Right renal cortex interstitium (tissue), 3 donors: ENCODE measurements around the gene HSPBAP1. TPM values are rescaled to one million over a fixed set of nuclear protein-coding genes. Genes with fewer than 3 reads are reported as not detected.
"Not testable (repeated sequence)": the region's sequence is repeated elsewhere in the genome, so short reads cannot be mapped to it uniquely, and the experiment has no call there.

Experiments
- DNase-seq, 3 donors: peaks; one replicate each; pipeline ENCODE4 v3.0.0-alpha.2; 2013; ENCODE audit warnings: low read depth in 3 of 3, low spot score in 2 of 3
- polyA plus RNA-seq, 3 donors: library from polyadenylated mRNA; unstranded; fragments of 120-200 nt; gene quantifications; one replicate each; pipeline ENCODE4 v1.2.1, GENCODE V29; 2013; ENCODE audit not compliant: insufficient read length in 3 of 3

Gene HSPBAP1
- polyA plus RNA-seq, 3 donors, result 10.0 to 11.6 (median 10.9) TPM

- no peak for DNase-seq
Measured at GRCh38 chr3:122786066-122786465, 7.6 kb downstream of the HSPBAP1 start.

DNA sequence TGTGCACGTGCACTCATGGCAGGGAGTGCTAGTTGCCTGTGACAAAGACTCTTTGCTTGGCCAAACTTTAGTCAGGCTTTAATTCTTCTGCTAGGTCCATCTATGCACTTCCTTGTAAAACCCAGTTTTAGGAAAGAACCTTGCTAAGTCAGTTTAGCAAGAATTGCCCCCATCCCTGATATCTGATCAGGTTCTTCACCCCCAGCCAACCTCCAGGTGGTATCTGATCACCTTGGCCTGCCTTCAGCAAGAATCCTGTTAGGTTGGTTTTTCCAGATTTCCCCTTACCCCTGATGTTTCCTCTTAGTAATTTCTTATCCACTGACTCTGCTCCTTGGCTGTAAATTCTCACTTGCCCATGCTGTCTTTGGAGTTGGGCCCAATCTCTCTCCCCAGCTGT, 8.4 kb downstream of the HSPBAP1 start:
- DNase-seq, result no peak

GRCh38 chr3:122784436-122784835, 9.2 kb downstream of the HSPBAP1 start:
- no peak for DNase-seq

DNA sequence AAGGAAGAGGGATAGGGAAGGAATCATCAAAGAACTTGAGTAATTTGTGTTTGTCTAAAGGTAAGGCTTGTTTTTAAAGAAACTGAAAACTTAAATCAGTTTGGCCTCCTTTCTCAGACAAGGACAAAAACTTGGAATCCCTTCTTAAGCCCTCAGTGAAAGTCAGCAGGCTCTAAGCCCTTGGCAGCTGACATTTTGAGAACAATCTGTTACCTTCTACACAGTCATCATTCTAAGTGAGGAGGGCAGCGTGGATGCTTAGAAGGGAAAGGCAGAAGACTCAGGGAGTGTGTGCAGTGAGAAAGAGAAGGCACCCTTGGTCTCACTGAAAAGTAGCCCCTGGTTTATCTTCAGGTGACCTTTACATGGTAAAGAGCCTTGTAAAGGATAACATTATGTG, 10.8 kb downstream of the HSPBAP1 start:
- no peak for DNase-seq

DNA sequence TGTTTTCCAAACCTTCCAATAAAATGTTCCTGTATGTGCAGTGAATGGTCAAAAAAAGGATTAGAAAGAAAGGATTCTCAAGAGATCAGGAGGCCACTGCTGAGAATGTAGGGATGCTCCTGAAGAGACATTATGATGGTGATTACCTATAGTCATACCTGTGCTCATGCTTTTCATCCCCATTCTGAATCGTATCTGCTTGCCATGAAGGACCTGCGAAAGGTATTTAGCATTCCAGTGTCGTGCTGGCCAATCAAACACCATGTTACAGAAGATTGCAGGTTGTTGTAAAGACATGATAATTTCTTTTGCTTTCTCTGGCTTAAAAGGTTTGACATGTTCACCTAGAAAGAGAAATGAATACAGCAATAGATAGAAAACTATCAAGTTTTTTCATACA, 16.1 kb downstream of the HSPBAP1 start:
- DNase-seq, result no peak

DNA sequence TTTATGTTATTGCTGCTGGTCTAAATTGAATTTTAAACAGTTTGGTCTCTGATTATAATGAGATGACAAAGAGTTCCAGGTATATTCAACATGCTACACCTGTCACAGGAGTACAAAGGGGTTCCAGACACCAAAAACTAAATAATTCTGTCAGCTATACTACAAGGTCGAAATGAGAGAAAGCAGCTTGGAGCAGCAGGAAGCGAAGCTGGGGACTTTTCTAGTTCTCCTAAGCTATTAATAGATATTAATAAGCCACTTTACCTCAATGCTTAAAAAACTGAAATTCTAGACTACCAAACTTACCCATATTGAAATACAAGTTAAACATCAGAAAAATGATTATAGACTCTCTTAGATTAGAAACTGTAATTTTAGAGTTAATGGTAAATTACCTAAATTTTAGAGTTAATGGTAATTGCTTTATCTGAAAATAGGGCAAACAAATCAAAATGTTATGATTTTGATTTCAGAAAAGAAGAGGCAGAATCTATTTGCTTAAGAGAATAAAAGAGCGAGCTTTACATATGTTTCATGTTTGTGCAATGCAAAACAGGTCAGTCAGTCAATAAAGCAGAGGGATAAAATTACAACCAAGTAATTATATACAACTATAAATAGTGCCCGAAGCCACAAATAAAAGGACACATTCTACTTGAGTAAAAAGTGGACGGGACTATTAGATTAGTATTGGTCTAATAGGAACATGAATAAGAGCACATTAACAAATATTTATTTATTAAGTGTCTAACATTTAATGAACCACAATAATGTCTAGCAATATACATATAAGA, 16.8 kb downstream of the HSPBAP1 start:
- no peak for DNase-seq

DNA sequence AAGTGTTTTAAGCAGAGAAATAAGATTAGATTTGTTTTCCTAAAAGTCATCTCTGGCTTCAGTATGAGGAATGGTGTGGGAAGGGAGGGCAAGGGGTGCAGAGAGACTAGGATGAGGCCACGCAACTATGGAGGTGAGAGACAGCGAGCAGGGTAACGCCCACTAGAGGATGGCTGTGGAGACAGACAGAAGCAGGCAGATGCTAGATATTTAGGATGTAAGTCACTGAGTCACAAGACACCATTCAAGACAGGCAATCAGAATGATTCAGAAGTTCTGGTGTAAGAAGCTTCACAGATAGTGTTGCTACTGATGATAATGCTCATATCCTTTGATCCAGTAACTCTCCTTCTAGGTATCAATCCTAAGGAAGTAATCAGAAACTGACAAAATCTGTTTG, 19.1 kb downstream of the HSPBAP1 start:
- DNase-seq, result no peak

DNA sequence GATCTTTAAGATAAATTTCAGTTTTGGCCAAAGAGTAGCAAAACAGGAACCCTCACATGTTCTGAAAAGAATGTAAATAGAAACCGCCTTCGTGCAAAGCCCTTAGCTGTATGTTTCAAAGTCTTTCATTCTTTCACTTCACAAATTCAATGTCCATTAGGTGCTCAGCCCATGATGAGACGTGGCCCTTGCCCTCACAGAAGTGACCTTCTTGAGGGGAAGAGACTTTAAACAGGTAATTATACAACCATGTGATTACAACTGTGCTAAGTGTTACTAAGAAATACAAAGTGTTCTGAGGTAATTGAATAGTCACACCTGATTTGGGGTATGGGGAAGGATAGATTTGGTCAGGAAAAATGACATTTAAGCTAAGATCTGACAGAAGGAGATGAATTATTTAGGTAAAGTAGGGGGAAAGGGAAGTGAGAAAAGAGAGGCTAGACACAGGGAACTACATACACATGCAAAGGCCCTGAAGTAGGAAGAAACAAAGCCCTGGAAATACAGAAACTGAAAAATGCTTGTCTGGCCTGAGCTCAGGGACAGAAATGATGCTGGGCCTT, 19.6 kb downstream of the HSPBAP1 start:
- DNase-seq, result no peak

GRCh38 chr3:122772827-122773226, 20.8 kb downstream of the HSPBAP1 start:
- no peak for DNase-seq

DNA sequence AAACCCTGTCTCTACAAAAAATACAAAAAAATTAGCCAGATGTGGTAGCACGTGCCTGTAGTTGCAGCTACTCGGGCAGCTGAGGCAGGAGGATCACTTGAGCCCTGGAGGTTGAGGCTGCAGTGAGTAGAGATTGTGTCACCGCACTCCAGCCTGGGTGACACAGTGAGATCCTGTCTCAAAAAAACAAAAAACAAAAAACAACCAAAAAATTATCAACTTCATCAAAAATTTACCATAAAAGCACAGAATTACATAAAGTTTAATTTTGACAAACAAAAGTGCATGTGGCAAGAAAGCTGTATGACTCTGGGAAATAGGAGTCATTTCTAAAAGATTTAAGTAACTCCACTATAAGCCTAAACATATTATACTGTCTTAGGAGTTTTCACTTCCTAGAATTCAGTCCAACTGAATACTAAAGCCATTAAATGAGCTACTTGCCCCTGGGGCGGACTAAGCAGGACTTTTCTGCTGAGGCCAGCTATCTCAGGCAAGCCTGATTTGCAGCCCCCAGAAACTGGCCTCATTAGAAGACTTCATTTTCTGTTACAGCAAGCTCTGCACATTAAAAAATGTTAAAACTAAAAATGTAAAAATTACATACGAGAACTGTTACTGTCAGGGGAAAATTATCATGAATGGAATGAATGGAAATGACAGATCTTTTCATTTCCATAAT, 23.0 kb downstream of the HSPBAP1 start:
- no peak for DNase-seq

DNA sequence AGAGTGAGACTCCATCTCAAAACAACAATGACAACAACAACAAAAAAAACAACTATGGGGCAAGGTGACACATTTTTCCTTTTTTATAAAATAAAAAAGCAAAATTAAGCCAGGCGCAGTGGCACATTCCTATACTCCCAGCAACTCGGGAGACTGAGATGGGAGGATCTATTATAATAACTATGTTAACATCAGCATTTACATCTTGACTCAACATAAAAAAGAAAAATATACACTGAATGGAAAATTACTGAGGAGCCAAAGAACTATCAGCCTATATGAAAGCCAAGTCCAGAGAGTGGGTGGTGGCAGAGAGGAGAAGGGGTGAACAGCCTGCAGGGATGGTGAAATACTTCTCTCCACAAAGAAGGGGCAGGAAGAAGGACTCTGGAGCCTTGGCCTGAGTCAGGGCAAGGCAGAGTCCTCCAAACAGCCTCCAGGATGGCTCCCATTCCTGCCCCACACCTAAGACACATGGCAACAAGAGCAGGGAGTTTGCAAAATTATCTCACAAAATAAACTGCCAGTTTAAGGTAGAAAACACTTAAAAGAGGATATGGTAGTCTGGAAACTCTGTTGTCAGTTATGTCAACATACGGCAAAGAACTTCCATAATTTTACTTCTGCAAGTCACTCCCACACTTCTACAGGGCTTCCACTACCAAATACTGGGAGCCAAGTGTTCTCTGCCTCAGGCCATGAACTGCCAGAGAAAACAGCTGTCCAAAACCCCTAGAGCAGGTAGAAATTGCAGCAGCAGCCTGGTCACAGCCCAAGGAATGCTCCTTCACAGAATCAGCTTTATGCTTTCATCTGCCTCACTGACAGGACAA, 25.9 kb downstream of the HSPBAP1 start:
- no peak for DNase-seq

- DNase-seq, result no peak
Measured at GRCh38 chr3:122766430-122766829, 27.2 kb downstream of the HSPBAP1 start.

- no peak for DNase-seq
Measured at GRCh38 chr3:122760453-122761271, 33.0 kb downstream of the HSPBAP1 start.

DNA sequence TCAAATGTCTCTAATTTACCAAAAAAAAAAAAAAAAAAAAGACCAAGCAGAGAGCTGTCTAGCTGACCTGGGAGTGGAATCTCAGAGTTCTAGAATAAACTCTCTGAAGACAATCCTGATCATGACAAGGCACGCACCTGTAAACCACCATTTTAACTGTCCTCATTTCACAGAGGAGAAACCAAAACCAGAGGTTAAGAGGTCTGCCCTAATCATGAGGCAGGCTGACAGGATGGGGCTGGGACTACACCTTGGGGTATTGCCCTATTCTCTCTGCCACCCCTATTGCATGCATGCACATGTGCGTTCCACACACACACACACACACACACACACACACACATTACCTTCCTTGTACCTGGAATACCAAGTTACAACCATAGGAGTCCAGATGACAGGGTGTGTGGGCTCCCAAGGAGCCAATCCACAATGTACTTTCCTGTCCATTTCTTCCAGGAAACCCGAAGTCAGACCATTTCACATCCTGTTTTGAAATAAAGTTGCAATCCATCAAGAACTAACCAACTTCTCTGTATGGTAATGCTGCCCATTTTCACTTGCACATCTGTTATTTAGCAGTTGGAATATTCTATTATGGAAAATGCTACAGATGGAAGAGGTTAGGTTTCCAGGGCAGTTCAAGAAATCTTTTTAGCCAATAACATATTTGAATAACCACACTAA, 34.6 kb downstream of the HSPBAP1 start:
- DNase-seq, result no peak

DNA sequence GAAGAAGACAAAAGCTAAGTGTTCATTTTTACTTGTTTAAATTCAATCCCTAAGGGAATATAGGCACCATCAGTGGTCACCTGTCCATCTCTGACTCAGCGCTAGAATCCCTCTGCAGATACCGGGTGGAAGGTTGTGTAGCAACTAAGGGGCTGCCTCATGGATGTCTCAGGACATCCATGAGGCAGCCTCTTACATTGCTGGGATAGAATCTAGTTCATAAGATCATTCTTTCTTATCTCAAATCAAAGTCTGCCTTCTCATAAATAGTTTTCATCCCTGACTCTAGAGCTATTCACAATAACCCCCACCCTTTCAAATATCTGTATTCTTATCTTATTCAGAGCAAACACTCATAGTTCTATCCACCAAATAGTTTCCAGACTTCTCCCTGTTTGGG, 38.1 kb downstream of the HSPBAP1 start:
- no peak for DNase-seq

DNA sequence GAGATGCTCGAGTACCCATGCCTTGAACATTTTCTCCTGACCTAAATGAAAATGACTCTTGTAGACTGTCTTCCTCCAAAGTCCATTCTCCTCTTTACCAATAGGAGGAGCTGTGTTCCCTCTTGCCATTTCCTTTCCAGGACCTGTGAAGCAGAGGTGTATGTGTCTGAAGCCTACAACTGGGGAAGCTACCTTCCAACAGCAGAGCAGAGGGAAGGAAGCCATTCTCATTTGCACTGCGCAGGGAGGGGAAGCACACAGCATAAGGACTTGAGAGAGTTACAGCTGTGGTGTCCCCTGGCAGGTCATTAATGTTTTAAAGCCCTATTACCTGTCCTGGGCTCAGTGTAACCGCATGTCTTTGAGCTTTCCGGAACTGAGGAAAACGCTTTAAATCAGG, 38.7 kb downstream of the HSPBAP1 start:
- no peak for DNase-seq

GRCh38 chr3:122748347-122748746, 45.3 kb downstream of the HSPBAP1 start:
- no peak for DNase-seq

DNA sequence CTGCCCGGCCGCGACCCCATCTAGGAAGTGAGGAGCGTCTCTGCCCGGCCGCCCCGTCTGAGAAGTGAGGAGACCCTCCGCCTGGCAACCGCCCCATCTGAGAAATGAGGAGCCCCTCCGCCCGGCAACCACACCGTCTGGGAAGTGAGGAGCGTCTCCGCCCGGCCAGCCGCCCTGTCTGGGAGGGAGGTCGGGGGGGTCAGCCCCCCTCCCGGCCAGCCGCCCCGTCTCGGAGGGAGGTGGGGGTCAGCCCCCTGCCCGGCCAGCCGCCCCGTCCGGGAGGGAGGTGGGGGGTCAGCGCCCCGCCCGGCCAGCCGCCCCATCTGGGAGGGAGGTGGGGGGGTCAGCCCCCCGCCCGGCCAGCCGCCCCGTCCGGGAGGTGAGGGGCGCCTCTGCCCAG, 46.3 kb downstream of the HSPBAP1 start:
- not testable (repeated sequence) for DNase-seq

GRCh38 chr3:122745369-122746021, 48.1 kb downstream of the HSPBAP1 start:
- DNase-seq, result no peak
